Measurements from ENCODE around the gene LKAAEAR1. TPM values are rescaled to one million over a fixed set of nuclear protein-coding genes. Genes with fewer than 3 reads are reported as not detected.

LKAAEAR1 gene
- total and polyA plus RNA-seq, 2 of the 13 experiments (the other 11 are each of a cell fraction or from before 2014, with no cell fraction given): not detected

DNA sequence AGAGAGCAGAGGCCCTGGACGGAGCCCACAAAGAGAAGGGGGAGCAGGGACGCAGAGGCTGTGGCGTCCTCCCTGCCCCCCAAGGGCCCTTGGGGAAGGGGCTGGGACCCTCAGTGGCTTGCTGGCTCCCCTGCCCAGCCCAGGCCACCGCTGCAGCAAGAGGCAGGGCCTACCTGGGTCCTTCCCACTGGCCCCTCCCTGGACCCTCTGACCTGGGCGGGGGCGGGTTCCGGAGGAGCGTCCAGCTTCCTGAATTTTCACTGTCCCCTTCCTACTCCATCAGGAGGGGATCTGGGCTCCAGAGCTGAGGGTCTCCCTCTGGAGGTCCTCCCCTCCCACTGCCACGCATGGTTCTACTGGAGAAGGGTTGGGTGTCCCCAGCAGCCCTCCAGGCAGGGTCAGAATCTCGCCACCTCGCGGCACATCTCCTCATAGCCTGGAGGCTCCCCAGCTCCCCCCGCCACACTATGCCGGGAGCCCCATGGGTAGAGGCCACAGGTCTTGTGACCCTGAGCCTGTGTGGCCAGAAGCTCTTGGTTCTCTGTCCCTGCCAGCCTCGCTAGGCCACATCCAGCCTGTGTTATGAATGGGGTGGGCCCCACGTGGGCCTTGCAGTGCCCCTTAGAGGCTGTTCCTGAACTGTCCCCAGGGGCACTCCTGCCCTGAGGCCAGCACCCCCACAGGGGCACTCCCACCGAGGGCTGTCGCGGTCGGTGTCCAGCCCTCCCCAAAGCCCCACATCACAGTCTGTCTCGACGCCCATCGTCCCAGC is 33.8 kb downstream of the LKAAEAR1 start (continued):
- TF ChIP-seq, protein P1, sequence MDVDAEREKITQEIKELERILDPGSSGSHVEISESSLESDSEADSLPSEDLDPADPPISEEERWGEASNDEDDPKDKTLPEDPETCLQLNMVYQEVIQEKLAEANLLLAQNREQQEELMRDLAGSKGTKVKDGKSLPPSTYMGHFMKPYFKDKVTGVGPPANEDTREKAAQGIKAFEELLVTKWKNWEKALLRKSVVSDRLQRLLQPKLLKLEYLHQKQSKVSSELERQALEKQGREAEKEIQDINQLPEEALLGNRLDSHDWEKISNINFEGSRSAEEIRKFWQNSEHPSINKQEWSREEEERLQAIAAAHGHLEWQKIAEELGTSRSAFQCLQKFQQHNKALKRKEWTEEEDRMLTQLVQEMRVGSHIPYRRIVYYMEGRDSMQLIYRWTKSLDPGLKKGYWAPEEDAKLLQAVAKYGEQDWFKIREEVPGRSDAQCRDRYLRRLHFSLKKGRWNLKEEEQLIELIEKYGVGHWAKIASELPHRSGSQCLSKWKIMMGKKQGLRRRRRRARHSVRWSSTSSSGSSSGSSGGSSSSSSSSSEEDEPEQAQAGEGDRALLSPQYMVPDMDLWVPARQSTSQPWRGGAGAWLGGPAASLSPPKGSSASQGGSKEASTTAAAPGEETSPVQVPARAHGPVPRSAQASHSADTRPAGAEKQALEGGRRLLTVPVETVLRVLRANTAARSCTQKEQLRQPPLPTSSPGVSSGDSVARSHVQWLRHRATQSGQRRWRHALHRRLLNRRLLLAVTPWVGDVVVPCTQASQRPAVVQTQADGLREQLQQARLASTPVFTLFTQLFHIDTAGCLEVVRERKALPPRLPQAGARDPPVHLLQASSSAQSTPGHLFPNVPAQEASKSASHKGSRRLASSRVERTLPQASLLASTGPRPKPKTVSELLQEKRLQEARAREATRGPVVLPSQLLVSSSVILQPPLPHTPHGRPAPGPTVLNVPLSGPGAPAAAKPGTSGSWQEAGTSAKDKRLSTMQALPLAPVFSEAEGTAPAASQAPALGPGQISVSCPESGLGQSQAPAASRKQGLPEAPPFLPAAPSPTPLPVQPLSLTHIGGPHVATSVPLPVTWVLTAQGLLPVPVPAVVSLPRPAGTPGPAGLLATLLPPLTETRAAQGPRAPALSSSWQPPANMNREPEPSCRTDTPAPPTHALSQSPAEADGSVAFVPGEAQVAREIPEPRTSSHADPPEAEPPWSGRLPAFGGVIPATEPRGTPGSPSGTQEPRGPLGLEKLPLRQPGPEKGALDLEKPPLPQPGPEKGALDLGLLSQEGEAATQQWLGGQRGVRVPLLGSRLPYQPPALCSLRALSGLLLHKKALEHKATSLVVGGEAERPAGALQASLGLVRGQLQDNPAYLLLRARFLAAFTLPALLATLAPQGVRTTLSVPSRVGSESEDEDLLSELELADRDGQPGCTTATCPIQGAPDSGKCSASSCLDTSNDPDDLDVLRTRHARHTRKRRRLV (CRISPR knock-in tag; IDR thresholded peaks at IDR 0.05): 0 out of 2 replicates have a peak, but pooled peaks have one; percentile 12
- TF ChIP-seq ZNF567 (CRISPR knock-in tag; IDR thresholded peaks at IDR 0.05; ENCODE audit: borderline replicate concordance): peak; percentile 64; the same call in 1 of the 2 replicates
- peak; percentile 67 for TF ChIP-seq MNT (IDR thresholded peaks at IDR 0.05)
- TF ChIP-seq MZF1 (CRISPR knock-in tag; IDR thresholded peaks at IDR 0.05; ENCODE audit: borderline replicate concordance): peak; percentile 85
- TF ChIP-seq, protein P2, sequence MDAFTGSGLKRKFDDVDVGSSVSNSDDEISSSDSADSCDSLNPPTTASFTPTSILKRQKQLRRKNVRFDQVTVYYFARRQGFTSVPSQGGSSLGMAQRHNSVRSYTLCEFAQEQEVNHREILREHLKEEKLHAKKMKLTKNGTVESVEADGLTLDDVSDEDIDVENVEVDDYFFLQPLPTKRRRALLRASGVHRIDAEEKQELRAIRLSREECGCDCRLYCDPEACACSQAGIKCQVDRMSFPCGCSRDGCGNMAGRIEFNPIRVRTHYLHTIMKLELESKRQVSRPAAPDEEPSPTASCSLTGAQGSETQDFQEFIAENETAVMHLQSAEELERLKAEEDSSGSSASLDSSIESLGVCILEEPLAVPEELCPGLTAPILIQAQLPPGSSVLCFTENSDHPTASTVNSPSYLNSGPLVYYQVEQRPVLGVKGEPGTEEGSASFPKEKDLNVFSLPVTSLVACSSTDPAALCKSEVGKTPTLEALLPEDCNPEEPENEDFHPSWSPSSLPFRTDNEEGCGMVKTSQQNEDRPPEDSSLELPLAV (CRISPR knock-in tag; conservative IDR thresholded peaks at IDR 0.05; ENCODE audit: low read depth): no peak
- no peak for TF ChIP-seq BCLAF1 (IDR thresholded peaks at IDR 0.05)
- TF ChIP-seq ZNF572 (CRISPR knock-in tag; IDR thresholded peaks at IDR 0.05): peak; percentile 77; the same call in 1 of the 2 replicates
- no peak for TF ChIP-seq CBX2 (IDR thresholded peaks at IDR 0.05; ENCODE audit: low read depth, low read length)
- no peak for TF ChIP-seq CBX2 (CRISPR knock-in tag; IDR thresholded peaks at IDR 0.05; ENCODE audit: low read depth)
- peak; percentile 83 for TF ChIP-seq CTCF (CRISPR knock-in tag; IDR thresholded peaks at IDR 0.05)
- TF ChIP-seq, protein P3, sequence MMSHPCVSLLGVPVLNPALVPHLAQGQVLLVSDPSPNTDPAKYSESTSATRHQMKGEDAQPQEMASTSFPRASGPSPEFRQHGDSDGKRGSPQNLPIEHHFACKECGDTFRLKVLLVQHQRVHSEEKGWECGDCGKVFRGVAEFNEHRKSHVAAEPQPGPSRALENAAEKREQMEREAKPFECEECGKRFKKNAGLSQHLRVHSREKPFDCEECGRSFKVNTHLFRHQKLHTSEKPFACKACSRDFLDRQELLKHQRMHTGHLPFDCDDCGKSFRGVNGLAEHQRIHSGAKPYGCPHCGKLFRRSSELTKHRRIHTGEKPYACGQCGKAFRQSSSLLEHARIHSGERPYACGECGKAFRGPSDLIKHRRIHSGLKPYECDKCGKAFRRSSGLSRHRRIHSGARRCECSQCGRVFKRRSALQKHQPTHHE (CRISPR knock-in tag; IDR thresholded peaks at IDR 0.05; ENCODE audit: borderline replicate concordance): no peak
- peak; percentile 42; the same call in 1 of the 2 replicates for TF ChIP-seq GZF1 (CRISPR knock-in tag; IDR thresholded peaks at IDR 0.05)
- TF ChIP-seq ERF (CRISPR knock-in tag; IDR thresholded peaks at IDR 0.05): peak; percentile 80

Data from HepG2 (cell line).